Cortex of kidney (tissue), 1 donor: ENCODE data around the gene RASA2.
"Not testable (repeated sequence)": the region's sequence is repeated elsewhere in the genome, so short reads cannot be mapped to it uniquely, and the experiment has no call there.

Source experiments
- DNase-seq: peaks from one replicate; lab custom pipeline; 2025; lab: John Stamatoyannopoulos, UW

RASA2 gene

GRCh38 chr3:141493184-141493583, 6.4 kb downstream of the RASA2 start:
- no peak for DNase-seq

DNA sequence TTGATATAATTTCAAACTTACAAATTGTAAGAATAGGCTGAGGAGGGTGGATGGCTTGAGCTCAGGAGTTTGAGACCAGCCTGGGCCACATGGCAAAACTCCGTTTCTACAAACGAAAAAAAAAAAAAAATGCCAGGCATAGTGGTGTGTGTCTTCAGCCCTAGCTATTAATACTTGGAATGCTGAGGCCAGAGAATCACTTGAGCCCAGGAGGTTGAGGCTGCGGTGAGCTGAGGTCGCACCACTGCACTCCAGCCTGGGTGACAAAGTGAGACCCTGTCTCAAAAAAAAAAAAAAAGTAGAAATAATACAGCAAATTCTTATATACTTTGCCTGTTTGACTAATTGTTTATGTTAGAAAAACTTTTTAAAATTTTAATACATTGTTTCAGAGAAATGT, 10.8 kb downstream of the RASA2 start:
- not testable (repeated sequence) for DNase-seq

GRCh38 chr3:141498598-141499223, 11.9 kb downstream of the RASA2 start:
- DNase-seq = no peak

DNA sequence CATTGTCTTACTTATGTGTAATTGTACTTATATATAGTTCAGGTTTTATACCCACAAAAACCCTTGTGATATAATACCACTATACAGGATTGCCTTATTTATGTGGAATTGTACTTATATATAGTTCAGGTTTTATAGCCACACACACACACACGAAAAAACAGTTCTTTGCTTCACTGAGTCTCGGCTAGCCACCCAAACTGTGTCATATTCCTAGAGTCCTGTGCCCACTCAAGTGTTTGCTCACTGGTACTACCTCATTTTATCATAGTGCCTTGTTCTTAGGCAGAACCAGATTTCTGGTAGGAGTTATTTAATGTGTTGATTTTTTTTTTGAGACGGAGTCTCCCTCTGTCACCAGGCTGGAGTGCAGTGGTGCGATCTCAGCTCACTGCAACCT, 12.5 kb downstream of the RASA2 start:
- DNase-seq = no peak

DNA sequence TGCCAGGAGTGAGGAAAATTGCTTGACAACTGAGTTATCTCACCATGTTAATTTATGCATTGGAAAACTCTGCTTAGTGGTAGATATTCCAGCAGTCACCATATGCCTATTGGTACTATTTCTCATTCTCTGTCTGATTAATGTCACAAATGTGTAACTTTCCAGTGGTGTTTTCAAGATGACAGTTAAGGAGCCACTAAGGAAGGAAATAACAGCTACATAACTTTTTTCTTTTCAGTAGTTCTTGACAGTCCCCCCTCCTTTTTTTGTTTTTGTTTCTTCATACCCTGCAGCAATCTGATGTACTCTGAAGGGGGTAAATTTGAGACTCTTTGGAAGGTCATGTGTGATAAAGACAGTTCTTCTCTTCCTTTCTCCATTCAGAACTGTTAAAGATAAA, 13.1 kb downstream of the RASA2 start:
- DNase-seq = no peak

- no peak for DNase-seq
Observed at GRCh38 chr3:141500397-141500796, 13.6 kb downstream of the RASA2 start.

GRCh38 chr3:141505166-141505565, 18.3 kb downstream of the RASA2 start:
- DNase-seq = no peak

DNA sequence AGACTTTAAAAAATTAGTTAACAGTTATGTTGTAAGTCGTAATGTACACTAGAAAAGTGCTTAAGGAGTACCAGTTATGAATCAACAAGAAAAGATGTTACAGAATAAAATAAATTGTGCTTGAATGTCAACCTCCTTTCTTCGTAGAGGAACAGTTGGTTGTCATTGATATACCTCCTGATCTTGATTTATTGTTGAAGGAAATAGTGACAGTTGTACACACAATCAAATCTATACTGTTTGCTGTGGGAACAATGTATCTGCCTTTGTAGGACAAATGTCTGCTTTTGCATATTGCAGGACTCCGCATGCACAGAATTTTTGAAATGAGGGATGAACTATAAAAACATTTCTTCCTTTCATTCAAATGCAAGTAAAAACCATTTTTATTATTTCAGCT, 19.2 kb downstream of the RASA2 start:
- DNase-seq = no peak

GRCh38 chr3:141507392-141508066, 20.7 kb downstream of the RASA2 start:
- DNase-seq = no peak

- DNase-seq = no peak
Observed at GRCh38 chr3:141508067-141508436, 21.2 kb downstream of the RASA2 start.

GRCh38 chr3:141511361-141511760, 24.5 kb downstream of the RASA2 start:
- DNase-seq = no peak

DNA sequence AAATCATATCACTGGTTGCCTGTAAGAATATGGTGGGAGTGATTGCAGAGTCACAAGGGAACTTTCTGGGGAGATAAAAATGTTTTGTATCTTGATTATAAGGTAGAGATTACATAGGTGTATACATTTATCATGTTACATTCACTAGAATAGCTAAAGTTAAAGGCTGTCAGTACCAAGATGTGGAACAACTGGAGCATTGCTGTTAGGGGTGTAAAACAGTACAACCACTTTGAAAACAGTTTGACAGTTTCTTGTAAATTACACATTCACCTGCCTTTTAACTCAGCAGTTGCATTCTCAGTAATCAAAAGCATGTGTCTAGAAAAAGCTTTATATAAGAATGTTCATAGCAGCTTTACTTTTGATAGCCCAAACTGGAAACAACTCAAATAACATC, 27.6 kb downstream of the RASA2 start:
- no peak for DNase-seq

GRCh38 chr3:141519587-141519986, 32.8 kb downstream of the RASA2 start:
- no peak for DNase-seq

DNA sequence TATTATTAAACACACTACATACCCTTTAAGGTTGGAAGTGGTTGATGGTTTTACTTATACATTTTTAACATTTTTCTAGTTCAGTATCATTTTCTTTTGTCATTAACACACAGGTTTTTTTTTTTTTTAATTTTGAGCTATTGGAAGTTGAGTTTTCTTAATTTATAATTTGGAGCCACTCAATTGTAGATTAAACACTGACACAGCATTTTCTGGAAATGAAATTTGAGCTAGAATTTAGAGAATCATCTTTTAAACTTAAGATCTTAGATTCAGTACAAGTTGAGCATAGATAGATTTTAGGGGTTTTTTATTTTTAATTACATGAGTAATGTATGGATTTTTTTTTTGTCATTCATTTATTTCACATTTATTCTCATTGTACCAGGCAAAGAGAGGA, 35.0 kb downstream of the RASA2 start:
- no peak for DNase-seq

DNA sequence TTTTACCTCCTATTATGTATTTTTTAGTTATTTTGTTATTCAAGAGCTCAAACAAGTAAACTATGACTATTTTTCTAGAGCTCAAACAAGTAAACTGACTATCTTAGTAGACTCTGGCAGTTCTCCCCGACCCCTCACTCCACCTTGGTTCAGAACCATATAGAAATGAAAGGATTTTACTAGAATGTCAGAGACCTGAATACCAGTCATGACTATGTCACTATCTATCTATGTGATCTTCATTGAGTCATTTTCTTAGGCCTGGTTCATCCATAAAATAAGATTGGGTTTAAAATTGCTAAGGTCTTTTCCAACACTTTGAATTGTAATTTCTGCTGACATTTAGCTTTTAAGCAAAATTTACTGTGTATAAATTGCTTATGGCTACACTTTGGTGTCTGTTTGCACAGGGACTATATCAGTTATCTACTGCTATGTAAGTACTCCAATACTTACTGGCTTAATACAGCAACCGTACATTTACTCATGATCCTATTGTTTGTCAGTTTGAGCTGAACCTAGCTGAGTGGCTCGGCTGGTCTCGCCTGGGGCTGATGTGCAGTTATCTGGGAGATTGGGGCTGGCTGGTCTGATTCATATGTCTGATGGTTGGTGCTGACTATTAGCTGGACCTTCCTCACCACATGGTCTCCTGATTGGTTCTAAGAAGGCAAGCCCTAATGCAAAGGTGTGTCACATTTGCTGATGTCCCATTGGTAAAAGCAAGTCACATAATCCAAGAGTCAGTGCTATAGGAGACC, 37.0 kb downstream of the RASA2 start:
- DNase-seq = no peak

DNA sequence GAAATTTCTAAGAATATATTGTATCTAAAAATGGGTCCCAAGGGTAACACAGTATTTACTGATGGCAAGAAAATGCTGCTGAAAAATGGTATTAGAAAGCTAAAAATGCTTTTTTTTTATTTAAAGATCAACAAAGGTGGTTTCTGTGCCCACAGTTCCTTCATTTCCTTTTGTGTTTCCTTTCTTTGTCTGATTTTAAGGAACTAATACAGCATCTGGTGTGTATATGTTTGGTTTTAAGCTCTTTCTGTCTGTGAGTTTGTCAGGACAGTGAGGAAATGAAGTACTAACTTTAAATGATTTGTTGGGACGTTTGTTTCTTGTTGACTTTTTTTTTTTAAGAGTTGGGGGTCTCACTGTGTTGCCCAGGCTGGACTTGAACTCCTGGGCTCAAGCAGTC, 38.2 kb downstream of the RASA2 start:
- no peak for DNase-seq

DNA sequence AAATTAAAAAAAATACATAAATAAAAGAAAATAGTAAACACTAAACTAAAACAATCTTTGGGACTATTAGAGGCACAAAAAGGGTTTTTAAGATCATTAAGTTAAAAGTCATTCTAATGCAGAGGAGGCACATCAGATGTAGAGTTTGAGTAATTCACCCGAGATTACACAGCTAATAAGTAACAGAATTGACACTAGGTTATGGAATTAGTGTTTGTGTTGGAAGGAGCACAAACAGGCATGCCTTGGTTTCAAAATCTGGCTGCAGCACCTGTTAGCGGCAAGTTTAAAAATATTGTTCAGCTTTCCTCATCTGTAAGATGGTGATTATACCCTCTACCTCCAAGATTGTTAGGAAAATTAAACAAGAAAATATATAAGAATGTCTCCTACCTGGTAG, 39.0 kb downstream of the RASA2 start:
- DNase-seq = no peak

DNA sequence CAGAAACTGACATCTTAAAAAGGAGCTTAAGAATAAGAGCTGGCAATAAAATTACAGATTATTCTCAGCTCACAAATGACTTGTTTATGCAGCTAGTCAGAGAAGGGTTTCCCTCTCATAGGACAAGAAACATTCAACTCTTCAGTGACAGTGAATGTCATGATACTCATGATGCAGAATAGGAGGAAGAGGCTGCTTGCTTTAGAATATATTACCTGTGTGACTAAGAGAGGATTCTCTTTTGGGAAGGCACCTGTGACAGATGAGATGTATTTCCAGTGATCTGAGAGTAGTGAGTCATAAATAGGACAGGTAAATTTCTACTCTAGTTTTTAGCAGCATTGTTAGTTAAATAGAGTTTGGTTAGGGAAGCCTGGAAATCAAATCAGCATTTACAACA, 39.9 kb downstream of the RASA2 start:
- DNase-seq = no peak

DNA sequence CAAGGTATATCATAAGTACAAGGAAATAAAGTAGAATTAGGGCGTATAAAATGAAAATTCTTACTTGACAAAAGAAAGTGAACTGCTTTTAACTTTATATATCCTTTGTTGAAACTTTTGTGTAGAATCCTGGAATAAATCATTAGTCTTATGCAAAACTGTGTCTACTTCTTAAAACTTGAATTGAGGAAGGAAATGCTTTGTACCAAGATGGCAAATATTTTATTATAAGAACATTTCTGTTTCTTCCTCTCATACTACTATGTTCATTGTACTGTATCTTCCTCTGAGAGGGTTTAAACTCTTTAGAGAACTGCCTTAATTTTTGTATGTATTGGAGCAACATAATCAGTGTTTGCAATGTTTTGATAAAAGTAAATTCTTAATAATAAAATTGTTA, 42.0 kb downstream of the RASA2 start:
- DNase-seq = no peak

DNA sequence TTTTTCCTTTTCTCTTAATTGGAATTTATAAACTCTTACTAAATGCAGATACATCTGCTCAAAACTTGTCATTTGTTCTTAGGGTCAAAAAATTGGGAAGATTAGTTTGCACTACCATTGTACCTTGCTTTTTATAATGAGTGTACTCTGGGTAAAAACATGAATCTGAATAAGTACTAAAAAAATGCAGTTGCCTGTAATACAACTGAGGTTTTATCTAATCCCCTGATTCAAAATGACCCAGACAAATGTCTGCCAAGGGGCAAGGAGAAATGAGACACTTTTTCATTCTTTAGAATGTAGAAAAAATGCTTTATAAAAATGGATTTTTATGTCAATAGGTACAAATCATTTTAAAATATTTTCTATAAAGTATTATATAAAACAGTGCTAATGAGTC, 42.4 kb downstream of the RASA2 start:
- no peak for DNase-seq

DNA sequence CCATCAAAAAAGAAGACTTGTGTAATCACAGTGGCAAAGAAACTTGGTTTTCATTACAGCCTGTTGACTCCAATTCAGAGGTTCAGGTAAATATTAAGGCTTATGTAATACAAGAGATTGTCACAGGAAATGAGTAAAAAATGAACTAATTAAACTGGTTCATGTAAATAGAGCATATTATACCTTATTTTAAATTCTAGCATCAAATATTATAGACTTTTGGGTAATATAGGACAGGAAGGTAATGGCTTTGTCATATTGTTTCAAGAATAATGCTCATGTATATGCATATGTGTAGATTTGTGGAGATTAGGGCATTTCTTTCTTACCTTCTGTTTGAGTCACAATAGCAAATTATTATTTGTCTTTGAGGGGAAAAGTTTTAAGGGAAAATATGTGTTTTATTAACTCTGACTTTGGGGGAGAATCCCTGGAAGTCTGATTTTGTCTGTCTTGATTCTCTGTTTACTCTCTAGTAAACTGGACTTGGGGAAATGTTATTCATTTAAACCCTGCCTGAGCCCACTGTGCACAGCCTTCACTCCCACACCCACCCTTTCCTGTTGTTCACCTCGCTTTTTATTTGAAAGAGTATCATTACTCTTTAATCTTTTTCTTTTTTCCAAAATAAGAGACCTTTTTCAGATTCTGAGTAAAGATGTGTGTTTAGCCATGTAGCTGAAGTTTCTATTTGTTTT, 43.0 kb downstream of the RASA2 start:
- DNase-seq = no peak

DNA sequence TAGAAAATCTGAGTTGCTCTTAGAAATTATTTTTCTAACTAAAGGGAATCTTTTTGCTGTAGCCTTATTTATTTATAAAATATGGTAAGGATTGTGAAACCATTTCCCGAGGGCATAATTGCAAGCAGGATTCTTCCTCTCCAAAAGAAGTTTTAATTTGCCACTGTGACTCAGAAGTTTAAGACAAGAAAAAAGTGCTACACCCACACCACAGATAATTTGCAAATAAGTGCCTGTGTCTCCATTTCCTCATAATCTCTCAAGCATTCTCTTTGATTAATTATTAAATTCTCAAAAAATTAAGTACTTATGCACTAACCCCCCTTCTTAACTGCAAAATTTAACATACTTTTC, 43.6 kb downstream of the RASA2 start:
- DNase-seq = no peak

DNA sequence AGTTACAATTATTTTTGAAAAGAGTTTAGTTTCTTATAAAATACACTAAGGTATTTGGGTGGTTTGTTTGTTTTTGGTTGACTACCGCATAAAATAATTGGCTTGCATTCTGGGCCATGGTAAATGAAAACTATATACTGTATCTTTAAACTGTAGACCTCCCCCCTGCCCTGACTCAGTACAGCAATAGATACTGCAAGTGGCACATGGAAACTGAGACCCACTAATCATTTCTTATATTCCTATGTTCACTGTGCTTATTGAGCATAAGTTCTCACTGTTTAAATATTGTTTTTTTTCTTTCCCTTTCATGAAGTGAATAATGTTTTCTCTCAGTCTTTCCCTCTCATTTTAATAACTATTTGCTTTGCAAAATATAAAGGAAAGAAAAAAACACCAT, 45.8 kb downstream of the RASA2 start:
- DNase-seq = no peak
